ENCODE results near the gene TEX51. TPM values are rescaled to one million over a fixed set of nuclear protein-coding genes. Genes with fewer than 3 reads are reported as not detected.

TEX51 gene
- total RNA-seq, 2 experiments from 2014 or later: not detected

DNA sequence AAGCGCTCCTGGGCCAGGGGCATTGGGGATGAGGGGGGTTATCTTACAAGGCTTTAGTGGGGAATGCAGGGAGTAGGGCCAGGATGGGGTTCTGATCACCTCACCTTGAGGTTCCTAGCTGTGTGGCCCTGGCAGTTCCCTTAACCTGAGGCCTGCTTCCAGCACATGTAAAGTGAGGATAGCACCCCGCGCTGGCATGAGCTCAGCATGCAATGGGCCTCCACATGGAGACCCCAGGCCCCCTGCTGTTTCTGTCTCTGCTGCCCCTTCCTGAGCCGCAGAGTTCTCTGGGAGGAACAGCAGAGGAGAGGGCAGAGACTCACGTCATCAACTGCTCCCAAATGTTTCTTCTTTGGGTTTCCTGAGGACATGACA is 8.6 kb upstream of the TEX51 start:
- no peak overlapping the region for H3K27ac ChIP-seq (ENCODE audit: low read depth, low read length, poor library complexity, severe bottlenecking)
- H3K4me2 ChIP-seq (ENCODE audit: low read length): no peak overlapping the region
- ChIA-PET POLR2A (no interaction called here), CTCF (ENCODE audit: unreplicated experiment) (no interaction called here)
- no peaks in the 10 kb centered on the region for H4K20me1 ChIP-seq (ENCODE audit: insufficient read depth, low read length)
- intact Hi-C loops (cut with micrococcal nuclease; ENCODE audit: unreplicated experiment): no loop called here
- no peaks in the 10 kb centered on the region for H3K79me2 ChIP-seq (ENCODE audit: insufficient read depth, low read depth, low read length)
- TF ChIP-seq CTCF (conservative IDR thresholded peaks at IDR 0.05; ENCODE audit: low read length) (no peak), EZH2phosphoT487 (IDR thresholded peaks at IDR 0.05; ENCODE audit: borderline replicate concordance, low read depth, low read length) (no peak)
- no TSS peak for BruUV-seq (replicated peaks)
- no peaks in the 10 kb centered on the region for H3K36me3 ChIP-seq (ENCODE audit: insufficient read depth, low read length)
- no peaks in the 10 kb centered on the region for H3K9me2 ChIP-seq (ENCODE audit: insufficient read depth, low read length)
- H3K4me1 ChIP-seq (ENCODE audit: insufficient read depth, low read length, poor library complexity, severe bottlenecking): no peaks in the 10 kb centered on the region
- H3K9me3 ChIP-seq (ENCODE audit: low read length): no peaks in the 10 kb centered on the region
- no peak overlapping the region for H2AFZ ChIP-seq (ENCODE audit: low read length)
- no peak overlapping the region for H3K4me3 ChIP-seq (ENCODE audit: low read depth, low read length, poor library complexity, severe bottlenecking)
- DNase-seq (ENCODE audit: low spot score): no peak

DNA sequence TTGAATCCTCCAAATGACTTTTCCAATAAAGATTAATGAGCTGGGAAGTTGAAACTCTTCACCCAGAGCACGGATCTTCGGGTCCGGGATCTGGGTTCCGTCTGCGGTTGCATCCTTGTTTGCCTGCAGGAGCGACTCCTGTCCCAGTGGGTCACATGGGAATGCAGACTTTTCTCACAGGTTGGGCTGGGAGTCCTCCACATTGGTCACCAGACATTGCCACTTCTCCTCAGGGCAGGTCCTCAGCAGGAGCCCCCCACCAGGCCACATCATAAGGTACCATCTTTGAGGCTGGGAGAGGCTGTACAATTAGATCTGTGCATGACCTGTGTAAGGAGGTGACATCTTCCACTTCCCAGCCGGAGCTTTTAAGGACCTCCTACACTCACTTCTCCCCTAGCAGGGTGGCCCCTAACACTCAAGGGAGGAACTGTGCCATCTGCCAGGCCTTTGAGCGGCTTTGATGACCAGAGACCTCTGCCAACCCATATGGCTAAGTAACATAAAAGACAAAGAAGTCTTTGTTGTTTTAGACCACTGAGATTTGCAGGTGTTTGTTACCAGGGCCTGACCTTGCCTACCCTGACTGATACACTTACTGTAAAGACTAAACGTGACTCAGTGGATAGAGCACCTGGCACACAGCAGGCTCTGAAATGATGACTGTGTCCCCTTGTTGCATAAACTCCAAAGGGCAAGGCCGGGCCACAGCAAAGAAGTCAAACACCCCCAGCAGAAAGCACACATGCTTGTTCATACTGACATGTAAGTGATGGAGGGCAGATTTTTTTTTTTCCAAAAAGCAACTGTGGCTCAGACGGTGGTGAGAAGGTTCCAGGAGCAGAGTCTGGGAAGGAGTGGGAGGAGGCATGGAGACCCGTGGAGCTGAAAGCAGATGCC is 7.9 kb upstream of the TEX51 start:
- CTCF ChIA-PET (ENCODE audit: unreplicated experiment): no interaction called here
- POLR2A ChIA-PET: no interaction called here
- DNase-seq (ENCODE audit: low spot score): no peak
- intact Hi-C loops (cut with micrococcal nuclease; ENCODE audit: unreplicated experiment): no loop called here
- Histone ChIP-seq H4K20me1 (ENCODE audit: insufficient read depth, low read length) (no peaks in the 10 kb centered on the region), H3K9me3 (ENCODE audit: low read length) (no peaks in the 10 kb centered on the region), H3K36me3 (ENCODE audit: insufficient read depth, low read length) (no peaks in the 10 kb centered on the region), H3K4me2 (ENCODE audit: low read length) (no peak overlapping the region), H3K9me2 (ENCODE audit: insufficient read depth, low read length) (no peaks in the 10 kb centered on the region), H3K79me2 (ENCODE audit: insufficient read depth, low read depth, low read length) (no peaks in the 10 kb centered on the region), H3K27ac (ENCODE audit: low read depth, low read length, poor library complexity, severe bottlenecking) (no peak overlapping the region), H3K4me1 (ENCODE audit: insufficient read depth, low read length, poor library complexity, severe bottlenecking) (no peaks in the 10 kb centered on the region), H3K4me3 (ENCODE audit: low read depth, low read length, poor library complexity, severe bottlenecking) (no peak overlapping the region), H2AFZ (ENCODE audit: low read length) (no peak overlapping the region)
- TF ChIP-seq CTCF (conservative IDR thresholded peaks at IDR 0.05; ENCODE audit: low read length) (no peak), EZH2phosphoT487 (IDR thresholded peaks at IDR 0.05; ENCODE audit: borderline replicate concordance, low read depth, low read length) (no peak)
- no TSS peak for BruUV-seq (replicated peaks)

Measured in OCI-LY7 (cell line).